AG04449 (cell line): ENCODE data around the gene EMC7.

Source experiments
- CTCF ChIA-PET: fragments of 350-600 bp; formaldehyde crosslinking; extraction: SDS; loops from one replicate; lab custom pipeline; 2021; ENCODE audit warnings: antibody characterized with exemption; lab: Yijun Ruan, JAX
- POLR2A ChIA-PET: fragments of 400-600, 350-600 bp; formaldehyde crosslinking; extraction: SDS; loops from one replicate; lab custom pipeline; 2020; ENCODE audit warnings: antibody characterized with exemption, inconsistent platforms; lab: Yijun Ruan, JAX
- DNase-seq: peaks from one replicate; pipeline ENCODE4 v3.0.0-alpha.2; 2010; ENCODE audit warnings: low read depth, low spot score
- H3K4me3 ChIP-seq: 2 replicates; pipeline ENCODE4 v1.5.1; 2011; ENCODE audit warnings: low read depth, mild to moderate bottlenecking, control low read depth, low read length
- CTCF ChIP-seq: IDR thresholded peaks from one replicate; pipeline ENCODE4 v1.5.1; 2011; ENCODE audit warnings: mild to moderate bottlenecking, moderate library complexity, low read length, control low read depth, inconsistent platforms; ENCODE audit not compliant: insufficient read depth; ENCODE audit errors: missing control alignments

The EMC7 gene

GRCh38 chr15:34049112-34049511 lies 52.5 kb downstream of the EMC7 start:
- H3K4me3 ChIP-seq: no peak overlapping the region
- TF ChIP-seq CTCF: no peak
- peak; percentile 44 for DNase-seq
- CTCF ChIA-PET: interaction anchor here (1.0 kb wide), 1 partner anchor 15 kb away, joined by 3 read pairs; no protein-coding TSS in a partner anchor
- POLR2A ChIA-PET: interaction anchor here (1.0 to 1.7 kb wide), 2 partner anchors 10 to 52 kb away, joined by 3 to 4 read pairs; partner anchors contain the start of genes AVEN and EMC7

GRCh38 chr15:34047893-34048775 lies 53.5 kb downstream of the EMC7 start:
- no peak for TF ChIP-seq CTCF
- DNase-seq: no peak
- POLR2A ChIA-PET: interaction anchor here (0.6 to 1.7 kb wide), 6 partner anchors 8 to 53 kb away, joined by 3 to 6 read pairs (median 4); partner anchors contain the start of genes AVEN and EMC7
- CTCF ChIA-PET: interaction anchor here (1.0 to 1.3 kb wide), 2 partner anchors 9 to 10 kb away, joined by 4 to 5 read pairs; partner anchors contain the start of gene AVEN
- no peak overlapping the region for H3K4me3 ChIP-seq

GRCh38 chr15:34046471-34047145 lies 55.1 kb downstream of the EMC7 start:
- H3K4me3 ChIP-seq: no peak overlapping the region
- DNase-seq: no peak
- ChIA-PET POLR2A (interaction anchor here (1.0 kb wide), 1 partner anchor 9 kb away, joined by 4 read pairs; no protein-coding TSS in a partner anchor), CTCF (interaction anchor here (1.0 kb wide), 1 partner anchor 8 kb away, joined by 4 read pairs; the partner anchor contains the start of gene AVEN)
- no peak for TF ChIP-seq CTCF

GRCh38 chr15:34043813-34044212 lies 57.8 kb downstream of the EMC7 start:
- TF ChIP-seq CTCF: no peak
- no peak overlapping the region for H3K4me3 ChIP-seq
- CTCF ChIA-PET: no interaction called here
- DNase-seq: no peak
- POLR2A ChIA-PET: interaction anchor here (1.2 kb wide), 1 partner anchor 294 kb away, joined by 4 read pairs; no protein-coding TSS in a partner anchor

- CTCF ChIA-PET: no interaction called here
- no peak for DNase-seq
- POLR2A ChIA-PET: interaction anchor here (1.2 kb wide), 1 partner anchor 295 kb away, joined by 4 read pairs; no protein-coding TSS in a partner anchor
- H3K4me3 ChIP-seq: no peak overlapping the region
- no peak for TF ChIP-seq CTCF
These were observed 58.3 kb downstream of the EMC7 start for GRCh38 chr15:34043391-34043790.

GRCh38 chr15:34039790-34040113 lies 61.9 kb downstream of the EMC7 start:
- ChIA-PET CTCF (no interaction called here), POLR2A (no interaction called here)
- no peak for TF ChIP-seq CTCF
- peak overlapping the region; percentile 94 for H3K4me3 ChIP-seq
- no peak for DNase-seq
